ENCODE data around the gene ZER1. TPM values are rescaled to one million over a fixed set of nuclear protein-coding genes. Genes with fewer than 3 reads are reported as not detected.
A peak's percentile ranks its signal among the peaks of the same experiment; 100 is the strongest.

ZER1 gene
- total and polyA plus RNA-seq, 7 donors: 15.2 to 67.2 (median 54.8) TPM

GRCh38 chr9:128706671-128707381, 64.9 kb downstream of the ZER1 start:
- H3K27me3 ChIP-seq (ENCODE audit: insufficient read depth in 3 of 3, low read length in 2 of 3): no peaks in the 10 kb centered on the region
- no peaks in the 10 kb centered on the region for H3K9me3 ChIP-seq
- H3K4me1 ChIP-seq: no peaks in the 10 kb centered on the region
- intact Hi-C loops (cut with DNase I): no loop called here
- DNase-seq (peak; percentile 16 to 71), ATAC-seq (no peak)
- no peak for TF ChIP-seq CTCF (IDR thresholded peaks at IDR 0.05)
- no peak overlapping the region for H3K27ac ChIP-seq
- H3K4me3 ChIP-seq: no peak overlapping the region
- WGBS, 3 donors: 72 to 78% (median 73%) methylated on average over 22 to 23 of the region's 23 CpGs
- no peaks in the 10 kb centered on the region for H3K36me3 ChIP-seq (ENCODE audit: insufficient read depth in 1 of 2, low read depth in 1 of 2)

DNA sequence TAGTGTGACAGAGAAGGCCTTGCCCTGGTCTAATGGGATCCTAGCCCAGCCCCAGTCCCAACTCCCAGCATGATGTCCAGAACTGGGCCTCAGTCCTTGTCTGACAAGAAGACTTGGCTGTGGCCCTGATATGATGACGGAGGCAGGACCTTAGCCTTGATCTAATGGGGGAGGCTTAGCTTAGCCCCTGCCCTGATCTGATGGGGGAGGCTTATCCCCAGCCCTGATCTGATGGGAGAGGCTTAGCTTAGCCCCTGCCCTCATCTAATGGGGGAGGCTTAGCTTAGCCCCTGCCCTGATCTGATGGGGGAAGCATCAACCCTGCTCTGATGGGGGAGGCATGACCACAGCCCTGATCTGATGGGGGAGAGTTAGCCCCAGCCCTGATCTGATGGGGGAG, 65.7 kb downstream of the ZER1 start:
- no peak for TF ChIP-seq CTCF (IDR thresholded peaks at IDR 0.05)
- WGBS, 3 donors: 94 to 100% (median 95%) methylated on average over 1 of the region's 1 CpG
- H3K27ac ChIP-seq: no peak overlapping the region
- no peak for ATAC-seq
- H3K9me3 ChIP-seq: no peaks in the 10 kb centered on the region
- no peaks in the 10 kb centered on the region for H3K36me3 ChIP-seq (ENCODE audit: insufficient read depth in 1 of 2, low read depth in 1 of 2)
- intact Hi-C loops (cut with DNase I): no loop called here
- H3K4me3 ChIP-seq: no peak overlapping the region
- no peaks in the 10 kb centered on the region for H3K27me3 ChIP-seq (ENCODE audit: insufficient read depth in 3 of 3, low read length in 2 of 3)
- no peaks in the 10 kb centered on the region for H3K4me1 ChIP-seq
- DNase-seq: peak; percentile 2 to 40

DNA sequence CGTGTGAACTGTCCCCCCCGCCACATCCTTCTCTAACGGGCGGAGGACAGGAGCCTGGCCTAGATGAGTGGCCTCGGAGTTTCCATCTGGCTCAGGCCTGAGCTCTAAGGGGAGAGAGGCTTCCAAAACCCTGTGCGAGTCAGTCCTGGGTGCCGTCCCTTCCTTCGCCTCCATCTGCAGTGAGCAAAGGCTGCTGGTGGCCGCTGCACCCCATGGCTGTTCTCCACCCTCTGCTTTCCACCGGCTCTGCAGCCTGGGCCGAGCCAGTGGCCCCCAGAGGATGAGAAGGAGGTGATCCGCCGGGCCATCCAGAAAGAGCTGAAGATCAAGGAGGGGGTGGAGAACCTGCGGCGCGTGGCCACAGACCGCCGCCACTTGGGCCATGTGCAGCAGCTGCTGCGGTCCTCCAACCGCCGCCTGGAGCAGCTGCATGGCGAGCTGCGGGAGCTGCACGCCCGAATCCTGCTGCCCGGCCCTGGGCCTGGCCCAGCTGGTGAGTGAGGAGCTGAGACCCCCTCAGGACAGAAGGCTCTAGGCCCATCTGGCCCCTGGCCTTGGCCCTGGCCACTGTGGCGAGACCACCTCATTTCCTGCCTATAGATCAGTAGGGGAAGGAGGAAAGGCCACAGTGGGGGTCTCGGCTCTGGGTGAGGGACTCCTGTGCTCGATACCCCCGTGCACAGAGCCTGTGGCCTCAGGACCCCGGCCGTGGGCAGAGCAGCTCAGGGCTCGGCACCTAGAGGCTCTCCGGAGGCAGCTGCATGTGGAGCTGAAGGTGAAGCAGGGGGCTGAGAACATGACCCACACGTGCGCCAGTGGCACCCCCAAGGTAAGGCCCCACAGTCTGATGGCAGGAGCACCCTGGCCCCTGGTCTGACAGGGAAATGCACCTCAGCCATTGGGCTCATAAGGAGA, 66.4 kb downstream of the ZER1 start:
- TF ChIP-seq CTCF (IDR thresholded peaks at IDR 0.05): no peak
- peak; percentile 12 to 48 for DNase-seq
- no peaks in the 10 kb centered on the region for H3K9me3 ChIP-seq
- peak overlapping the region; percentile 65 for H3K27ac ChIP-seq
- 75 to 78% (median 76%) methylated on average over 36 of the region's 36 CpGs for WGBS, 3 donors
- no peak overlapping the region for H3K4me3 ChIP-seq
- H3K4me1 ChIP-seq: no peaks in the 10 kb centered on the region
- intact Hi-C loops (cut with DNase I): no loop called here
- no peak for ATAC-seq
- no peaks in the 10 kb centered on the region for H3K36me3 ChIP-seq (ENCODE audit: insufficient read depth in 1 of 2, low read depth in 1 of 2)
- no peaks in the 10 kb centered on the region for H3K27me3 ChIP-seq (ENCODE audit: insufficient read depth in 3 of 3, low read length in 2 of 3)

DNA sequence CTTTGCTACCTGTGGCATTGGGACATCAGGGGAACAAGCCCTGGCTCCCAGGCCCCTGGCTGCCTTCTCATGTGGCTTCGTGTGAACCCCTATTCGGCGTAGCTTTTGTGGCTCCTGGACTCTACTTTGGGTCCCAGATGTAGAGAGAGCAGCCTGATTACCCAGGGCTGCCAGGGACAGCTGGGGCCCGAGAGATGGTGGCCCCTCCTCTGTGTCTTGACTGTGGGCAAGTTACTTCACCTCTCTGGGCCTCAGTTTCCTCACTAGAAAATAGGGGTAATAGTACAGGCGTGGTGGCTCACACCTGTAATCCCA, 67.4 kb downstream of the ZER1 start:
- Histone ChIP-seq H3K27ac (peak overlapping the region; percentile 65), H3K4me1 (no peaks in the 10 kb centered on the region), H3K27me3 (ENCODE audit: insufficient read depth in 3 of 3, low read length in 2 of 3) (no peaks in the 10 kb centered on the region), H3K9me3 (no peaks in the 10 kb centered on the region), H3K4me3 (peak overlapping the region; percentile 84), H3K36me3 (ENCODE audit: insufficient read depth in 1 of 2, low read depth in 1 of 2) (no peaks in the 10 kb centered on the region)
- no peak for ATAC-seq
- TF ChIP-seq CTCF (IDR thresholded peaks at IDR 0.05): no peak
- no peak for DNase-seq
- WGBS, 3 donors: 74 to 91% (median 86%) methylated on average over 5 of the region's 5 CpGs
- intact Hi-C loops (cut with DNase I): loop anchor here in 1 of 2 donors (5.0 kb wide), 1 partner anchor 68 kb away; the partner anchor contains the start of gene ZER1
